Muscle of leg (tissue), 11 donors: ENCODE measurements around the gene ULK4. TPM values are rescaled to one million over a fixed set of nuclear protein-coding genes. Genes with fewer than 3 reads are reported as not detected.
"Not testable (repeated sequence)": the region's sequence is repeated elsewhere in the genome, so short reads cannot be mapped to it uniquely, and the experiment has no call there.

Source experiments
- DNase-seq: peaks from one replicate; pipeline ENCODE4 v3.0.0; 2013
- H3K27ac ChIP-seq: one replicate; pipeline ENCODE4 v1.5.1; 2013; ENCODE audit warnings: mild to moderate bottlenecking, low read length, control low read depth
- H3K27me3 ChIP-seq: one replicate; pipeline ENCODE4 v1.6.1; 2013; ENCODE audit warnings: low read length; ENCODE audit not compliant: control insufficient read depth, insufficient read depth
- H3K36me3 ChIP-seq: one replicate; pipeline ENCODE4 v1.6.1; 2013; ENCODE audit warnings: low read length; ENCODE audit not compliant: control insufficient read depth, insufficient read depth
- H3K4me1 ChIP-seq: one replicate; pipeline ENCODE4 v1.6.1; 2013; ENCODE audit warnings: low read length; ENCODE audit not compliant: control insufficient read depth, insufficient read depth
- H3K4me3 ChIP-seq: one replicate; pipeline ENCODE4 v1.5.1; 2013; ENCODE audit warnings: low read length, control low read depth
- H3K9me3 ChIP-seq: replicated peaks from 2 replicates; pipeline ENCODE4 v1.6.1; 2013; ENCODE audit warnings: low read depth, low read length; ENCODE audit not compliant: control insufficient read depth
- WGBS: methylation state at CpG from one replicate; pipeline ENCODE4 v1.1.5; 2013; ENCODE audit warnings: missing lambda C conversion rate; ENCODE audit not compliant: insufficient coverage; 5-methylcytosine and 5-hydroxymethylcytosine counted together
- polyA plus RNA-seq, 8 donors: library from polyadenylated mRNA; unstranded; fragments of 120-200 nt; gene quantifications; one replicate each; pipeline versions ENCODE4 v1.2.1 to v1.2.3, GENCODE V29; 2013; ENCODE audit warnings: inconsistent platforms in 1 of 8, low replicate concordance in 1 of 8; ENCODE audit not compliant: insufficient read length in 8 of 8, insufficient read depth in 1 of 8
- total RNA-seq: library from RNA; stranded (reverse); fragments of 120-200 nt; gene quantifications from one replicate; pipeline ENCODE4 v1.2.4, GENCODE V29; 2013

The ULK4 gene
- total and polyA plus RNA-seq, 9 donors, result 2.2 to 5.6 (median 2.4) TPM

- H3K4me1 ChIP-seq, result no peaks in the 10 kb centered on the region
- WGBS, result 83% methylated on average over 2 of the region's 3 CpGs
These were observed 29.5 kb upstream of the ULK4 start for GRCh38 chr3:41991437-41991836.

GRCh38 chr3:41989518-41989917, 27.6 kb upstream of the ULK4 start:
- DNase-seq, result no peak
- Histone ChIP-seq H3K4me3 (no peak overlapping the region), H3K27ac (no peak overlapping the region), H3K27me3 (no peaks in the 10 kb centered on the region), H3K4me1 (no peaks in the 10 kb centered on the region), H3K36me3 (no peaks in the 10 kb centered on the region), H3K9me3 (no peaks in the 10 kb centered on the region)
- 90% methylated on average over 2 of the region's 3 CpGs for WGBS

More at GRCh38 chr3:41991437-41991836, 29.5 kb upstream of the ULK4 start:
- Histone ChIP-seq H3K9me3 (no peaks in the 10 kb centered on the region), H3K27ac (no peak overlapping the region), H3K27me3 (no peaks in the 10 kb centered on the region), H3K36me3 (no peaks in the 10 kb centered on the region), H3K4me3 (no peak overlapping the region)
- DNase-seq, result no peak

DNA sequence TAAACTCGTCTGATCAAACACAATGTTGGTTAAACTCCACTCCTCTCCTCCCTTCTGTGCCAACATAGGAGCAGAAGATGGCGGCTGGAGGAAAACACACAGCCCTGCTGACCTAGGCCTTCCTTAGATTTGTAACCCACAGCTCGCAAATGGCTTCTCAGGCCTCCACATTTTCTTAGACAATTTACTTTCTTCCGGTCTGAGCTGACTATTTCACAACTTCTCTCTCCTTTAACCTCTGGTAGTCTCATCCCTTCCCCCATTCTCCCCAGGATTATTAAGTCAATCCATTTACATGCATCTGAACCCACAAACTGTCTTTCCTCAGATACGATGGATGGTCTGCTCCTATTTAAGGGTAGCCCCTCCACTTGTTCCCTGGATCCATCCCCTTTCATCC, 25.7 kb upstream of the ULK4 start:
- H3K4me1 ChIP-seq, result no peaks in the 10 kb centered on the region
- no peak overlapping the region for H3K4me3 ChIP-seq
- no peaks in the 10 kb centered on the region for H3K9me3 ChIP-seq
- no peaks in the 10 kb centered on the region for H3K27me3 ChIP-seq
- H3K27ac ChIP-seq, result no peak overlapping the region
- DNase-seq, result no peak
- 83% methylated on average over 4 of the region's 5 CpGs for WGBS
- H3K36me3 ChIP-seq, result no peaks in the 10 kb centered on the region

DNA sequence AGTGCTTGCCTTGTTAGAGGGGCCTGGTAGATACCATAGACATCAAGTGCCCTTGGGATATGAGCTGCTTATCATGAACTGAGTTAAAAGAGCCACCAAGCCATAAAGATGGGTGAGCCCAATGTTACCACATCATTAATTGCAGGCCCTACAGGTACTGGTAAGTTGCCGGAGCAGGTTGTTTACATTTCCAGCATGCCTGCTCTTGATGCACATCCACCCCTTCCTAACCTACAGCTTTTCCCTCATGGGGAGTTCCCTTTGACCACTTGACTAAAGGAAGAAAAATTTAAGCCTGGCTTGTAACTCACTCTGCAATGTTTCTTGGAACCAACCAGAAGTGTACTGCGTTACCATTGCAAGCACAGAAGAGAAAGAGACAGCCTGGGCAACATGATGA, 24.7 kb upstream of the ULK4 start:
- Histone ChIP-seq H3K27me3 (no peaks in the 10 kb centered on the region), H3K4me1 (no peaks in the 10 kb centered on the region), H3K27ac (no peak overlapping the region), H3K4me3 (no peak overlapping the region), H3K36me3 (no peaks in the 10 kb centered on the region), H3K9me3 (no peaks in the 10 kb centered on the region)
- no peak for DNase-seq
- 80% methylated on average over 2 of the region's 2 CpGs for WGBS

DNA sequence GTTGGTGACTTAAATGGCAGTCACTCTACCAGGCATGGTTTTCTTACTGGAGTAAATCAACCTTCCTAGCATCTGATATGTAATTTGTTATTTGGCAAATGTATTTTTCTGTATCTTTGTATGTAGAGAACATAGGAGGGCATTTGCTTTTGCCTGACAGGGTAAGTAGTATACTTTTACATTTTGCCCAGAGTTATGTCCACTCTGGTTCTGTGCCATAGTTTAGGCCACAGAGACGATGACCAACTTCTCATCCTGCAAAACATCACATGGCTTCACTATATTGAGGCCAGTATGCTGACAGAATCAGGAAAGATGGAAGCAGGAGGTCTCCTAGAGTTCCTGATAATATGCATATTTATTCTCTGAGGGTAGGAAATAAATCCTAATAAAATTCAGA, 23.1 kb upstream of the ULK4 start:
- no peak for DNase-seq
- no peaks in the 10 kb centered on the region for H3K9me3 ChIP-seq
- no CpG with 5 or more reads among the region's 1 CpG for WGBS
- H3K4me1 ChIP-seq, result no peaks in the 10 kb centered on the region
- no peak overlapping the region for H3K27ac ChIP-seq
- H3K27me3 ChIP-seq, result no peaks in the 10 kb centered on the region
- H3K36me3 ChIP-seq, result no peaks in the 10 kb centered on the region
- no peak overlapping the region for H3K4me3 ChIP-seq

DNA sequence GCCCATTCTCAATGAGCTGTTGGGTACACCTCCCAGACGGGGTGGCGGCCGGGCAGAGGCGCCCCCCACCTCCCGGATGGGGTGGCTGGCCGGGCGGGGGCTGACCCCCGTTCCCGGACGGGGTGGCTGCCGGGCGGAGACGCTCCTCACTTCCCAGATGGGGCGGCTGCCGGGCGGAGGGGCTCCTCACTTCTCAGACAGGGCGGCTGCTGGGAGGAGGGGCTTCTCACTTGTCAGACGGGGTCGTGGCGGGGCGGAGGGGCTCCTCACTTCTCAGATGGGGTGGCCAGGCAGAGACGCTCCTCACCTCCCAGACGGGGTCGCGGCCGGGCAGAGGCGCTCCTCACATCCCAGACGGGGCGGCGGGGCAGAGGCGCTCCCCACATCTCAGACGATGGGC, 21.2 kb upstream of the ULK4 start:
- not testable (repeated sequence) for H3K27me3 ChIP-seq, H3K4me3 ChIP-seq, H3K4me1 ChIP-seq, DNase-seq, H3K27ac ChIP-seq, H3K9me3 ChIP-seq, H3K36me3 ChIP-seq
- no CpG with 5 or more reads among the region's 32 CpGs for WGBS

GRCh38 chr3:41977401-41977800, 15.5 kb upstream of the ULK4 start:
- H3K4me1 ChIP-seq, H3K36me3 ChIP-seq, H3K9me3 ChIP-seq, H3K4me3 ChIP-seq, DNase-seq, H3K27ac ChIP-seq, H3K27me3 ChIP-seq: not testable (repeated sequence)
- WGBS, result 77% methylated on average over 3 of the region's 5 CpGs

DNA sequence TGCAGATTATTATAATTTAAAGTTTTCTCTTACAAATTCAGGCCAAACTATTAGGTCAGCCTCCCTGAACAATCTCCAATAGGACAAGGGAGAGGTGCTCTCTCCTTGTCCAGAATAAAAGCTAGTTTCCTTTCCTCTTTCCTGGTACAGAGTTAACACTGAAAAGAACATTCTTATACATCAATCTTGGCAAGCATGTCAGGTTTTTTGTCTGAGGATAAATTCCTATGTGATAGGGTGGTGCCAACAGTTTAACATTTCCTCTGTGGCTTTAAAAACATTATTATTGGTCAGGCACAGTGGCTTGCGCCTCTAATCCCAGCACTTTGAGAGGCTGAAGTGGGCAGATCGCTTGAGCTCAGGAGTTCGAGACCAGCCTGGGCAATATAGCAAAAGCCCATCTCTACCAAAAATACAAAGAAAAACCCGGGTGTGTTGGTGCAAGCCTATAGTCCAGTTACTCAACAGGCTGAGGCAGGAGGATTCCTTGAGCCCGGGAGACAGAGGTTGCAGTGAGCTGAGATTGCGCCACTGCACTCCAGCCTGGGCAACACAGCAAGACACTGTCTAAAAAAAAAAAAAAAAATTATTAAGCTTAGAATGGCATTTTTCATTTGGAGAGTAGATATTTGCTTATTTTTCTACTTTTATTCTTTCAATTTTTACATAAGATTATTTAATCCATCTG, 13.7 kb upstream of the ULK4 start:
- Histone ChIP-seq H3K27me3 (no peaks in the 10 kb centered on the region), H3K27ac (no peak overlapping the region), H3K9me3 (no peaks in the 10 kb centered on the region), H3K4me1 (no peaks in the 10 kb centered on the region), H3K4me3 (no peak overlapping the region), H3K36me3 (no peaks in the 10 kb centered on the region)
- DNase-seq, result peak; percentile 22
- WGBS, result no CpG with 5 or more reads among the region's 6 CpGs

DNA sequence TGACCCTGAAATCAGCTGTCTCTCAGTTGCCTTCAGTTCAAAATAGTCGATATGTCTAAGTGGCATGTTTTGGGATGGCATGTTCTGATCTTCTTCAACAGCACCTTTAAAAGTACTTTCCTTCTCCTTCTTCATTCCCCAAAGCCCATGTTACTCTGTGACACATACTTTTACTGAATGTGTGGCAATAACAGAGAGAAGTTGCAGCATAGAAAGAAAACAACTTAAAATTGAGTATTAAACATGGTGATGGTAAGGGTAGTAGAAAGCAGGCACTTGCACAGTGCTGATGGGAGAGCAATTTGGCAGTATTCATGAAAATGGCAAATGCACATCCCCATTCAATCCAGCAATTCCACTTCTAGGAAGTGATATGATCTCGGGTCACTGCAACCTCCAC, 12.3 kb upstream of the ULK4 start:
- H3K27ac ChIP-seq, result no peak overlapping the region
- H3K27me3 ChIP-seq, result no peaks in the 10 kb centered on the region
- no peaks in the 10 kb centered on the region for H3K36me3 ChIP-seq
- no CpG with 5 or more reads among the region's 2 CpGs for WGBS
- no peaks in the 10 kb centered on the region for H3K9me3 ChIP-seq
- DNase-seq, result no peak
- H3K4me1 ChIP-seq, result no peaks in the 10 kb centered on the region
- H3K4me3 ChIP-seq, result no peak overlapping the region

DNA sequence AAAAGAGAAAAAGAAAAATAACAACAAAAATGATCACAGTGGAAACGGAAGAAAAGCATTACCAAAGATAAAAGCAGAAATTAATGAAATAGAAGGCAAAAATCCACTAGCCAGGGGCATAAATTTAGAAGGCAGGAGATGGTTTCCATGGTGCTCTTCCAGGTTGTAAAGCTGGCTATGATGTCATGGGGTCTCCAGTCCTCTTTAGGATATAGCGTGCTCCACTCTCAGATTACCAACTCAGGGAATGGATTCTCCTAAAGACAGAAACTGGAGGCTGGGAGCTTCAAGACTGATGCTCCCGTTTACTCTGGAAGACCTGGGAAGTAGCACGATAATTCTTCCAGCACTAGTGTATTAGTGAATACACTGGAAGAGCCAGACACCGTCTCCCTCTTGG, 10.9 kb upstream of the ULK4 start:
- Histone ChIP-seq H3K4me1 (no peaks in the 10 kb centered on the region), H3K27me3 (no peaks in the 10 kb centered on the region), H3K4me3 (no peak overlapping the region), H3K27ac (no peak overlapping the region), H3K9me3 (no peaks in the 10 kb centered on the region), H3K36me3 (no peaks in the 10 kb centered on the region)
- no CpG with 5 or more reads among the region's 5 CpGs for WGBS
- no peak for DNase-seq

- whole genome bisulfite sequencing, result 82% methylated on average over 6 of the region's 6 CpGs
- no peak overlapping the region for H3K4me3 ChIP-seq
- no peak overlapping the region for H3K27ac ChIP-seq
- H3K9me3 ChIP-seq, result no peaks in the 10 kb centered on the region
- DNase-seq, result no peak
- H3K27me3 ChIP-seq, result no peaks in the 10 kb centered on the region
- peaks cover 5% of the 10 kb centered on the region for H3K4me1 ChIP-seq
- no peaks in the 10 kb centered on the region for H3K36me3 ChIP-seq
These were observed 4.3 kb upstream of the ULK4 start for GRCh38 chr3:41966206-41966605.
